Measurements from ENCODE around the gene ZNF79. TPM values are rescaled to one million over a fixed set of nuclear protein-coding genes. Genes with fewer than 3 reads are reported as not detected.

Gene ZNF79
- total and polyA plus RNA-seq, 2 of the 4 experiments (the other 2 are of a cell fraction), result 5.6 to 15.4 TPM

DNA sequence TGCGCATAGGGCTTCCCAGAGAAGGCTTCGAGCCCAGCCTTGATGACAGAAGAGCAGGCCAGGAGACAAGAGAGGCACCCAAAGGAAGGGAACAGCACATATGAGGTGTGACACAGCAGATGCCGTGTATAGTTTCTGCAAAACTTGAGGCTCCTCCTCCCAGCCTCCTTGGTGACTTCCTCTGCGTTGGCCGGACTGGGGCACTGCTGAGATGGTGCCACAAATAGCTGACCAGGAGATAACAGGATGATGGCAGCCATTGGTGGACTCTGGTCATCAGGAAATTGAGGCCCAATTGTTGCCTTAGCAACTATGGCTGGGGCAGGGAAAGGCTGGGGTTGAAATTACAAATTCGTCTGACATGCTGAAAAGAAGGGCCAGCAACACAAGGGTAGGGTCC is 4.8 kb upstream of the ZNF79 start:
- Histone ChIP-seq H3K9me1 (ENCODE audit: insufficient read depth, low read length) (peaks cover 12% of the 10 kb centered on the region; the same call in 1 of the 2 replicates), H2AK5ac (ENCODE audit: low read depth, low read length) (no peak overlapping the region), H2AFZ (replicated peaks; ENCODE audit: low read length, poor library complexity) (no peak overlapping the region), H4K5ac (ENCODE audit: low read depth, low read length) (no peak overlapping the region), H4K20me1 (ENCODE audit: insufficient read depth, low read length) (no peaks in the 10 kb centered on the region), H2BK15ac (ENCODE audit: low read depth, low read length) (no peak overlapping the region), H4K8ac (ENCODE audit: low read depth in 2 of 2, low read length in 2 of 2) (no peak overlapping the region), H2BK20ac (ENCODE audit: low read depth, low read length) (no peak overlapping the region), H3K9me3 (ENCODE audit: control insufficient read depth, insufficient read depth, low read length) (no peaks in the 10 kb centered on the region), H3K56ac (ENCODE audit: extremely low read depth, insufficient read depth, low read length) (no peak overlapping the region), H3K14ac (replicated peaks; ENCODE audit: low read depth, low read length) (no peak overlapping the region), H3K27ac (ENCODE audit: insufficient read depth, low read length) (no peak overlapping the region), H2AK9ac (replicated peaks; ENCODE audit: low read depth, low read length, poor library complexity) (no peak overlapping the region), H3K18ac (ENCODE audit: low read depth, low read length) (no peak overlapping the region), H3K4ac (ENCODE audit: low read depth, low read length) (no peak overlapping the region), H2BK5ac (ENCODE audit: low read depth, low read length, poor library complexity, severe bottlenecking) (no peak overlapping the region), H3K79me1 (ENCODE audit: low read depth in 1 of 2, low read length in 2 of 2) (peaks cover 16 to 25% of the 10 kb centered on the region in 2 experiments), H2BK120ac (ENCODE audit: low read depth, low read length) (no peak overlapping the region), H4K91ac (ENCODE audit: insufficient read depth, low read depth, low read length) (no peak overlapping the region), H3K9ac (ENCODE audit: low read depth, low read length) (no peak overlapping the region), H3K4me2 (ENCODE audit: low read depth, low read length) (no peak overlapping the region), H3K27me3 (ENCODE audit: control insufficient read depth, insufficient read depth, low read length) (no peaks in the 10 kb centered on the region), H3K23ac (ENCODE audit: low read depth, low read length) (no peak overlapping the region), H3K36me3 (ENCODE audit: control insufficient read depth, insufficient read depth, low read length) (0 out of 2 replicates have a peak, but pooled peaks cover 2% of the 10 kb centered on the region), H3K4me3 (ENCODE audit: insufficient read depth, low read depth, low read length) (no peak overlapping the region), H3K4me1 (ENCODE audit: control insufficient read depth, insufficient read depth, low read length) (peaks cover 9% of the 10 kb centered on the region)
- WGBS, 2 experiments (ENCODE audit: extremely low coverage in 2 of 2, insufficient read length in 1 of 2), result 97% methylated on average over 3 of the region's 6 CpGs; no CpG with 5 or more reads in 1 of the 2 experiments
- ATAC-seq (ENCODE audit: low read depth) (no peak), DNase-seq (no peak)
- intact Hi-C loops (cut with micrococcal nuclease), result no loop called here
- in situ Hi-C loops (cut with MboI; ENCODE audit: low sequenced_read_pairs), result no loop called here
- no peak for TF ChIP-seq BHLHE40 (IDR thresholded peaks at IDR 0.05; ENCODE audit: low read depth, low read length)
- no peak for TF ChIP-seq FOS (IDR thresholded peaks at IDR 0.05; ENCODE audit: low read depth, low read length)
- TF ChIP-seq POLR2A (IDR thresholded peaks at IDR 0.05; ENCODE audit: low read depth, low read length), result no peak
- TF ChIP-seq RFX5 (IDR thresholded peaks at IDR 0.05; ENCODE audit: low read depth, low read length), result no peak
- no peak for TF ChIP-seq CHD1 (IDR thresholded peaks at IDR 0.05; ENCODE audit: low read depth, low read length)
- TF ChIP-seq RAD21 (IDR thresholded peaks at IDR 0.05; ENCODE audit: low read length), result no peak
- TF ChIP-seq CEBPB (IDR thresholded peaks at IDR 0.05; ENCODE audit: low read depth, low read length), result no peak
- no peak for TF ChIP-seq CTCF (conservative IDR thresholded peaks at IDR 0.05; ENCODE audit: low read depth, low read length)
- no peak for TF ChIP-seq RCOR1 (IDR thresholded peaks at IDR 0.05; ENCODE audit: insufficient replicate concordance, low read length)
- no peak for TF ChIP-seq MAZ (IDR thresholded peaks at IDR 0.05; ENCODE audit: borderline replicate concordance, low read depth, low read length)
- no peak for TF ChIP-seq NFE2L2 (IDR thresholded peaks at IDR 0.05; ENCODE audit: low read depth, low read length)
- no peak for TF ChIP-seq MXI1 (IDR thresholded peaks at IDR 0.05; ENCODE audit: borderline replicate concordance, low read depth, low read length)
- TF ChIP-seq SMC3 (IDR thresholded peaks at IDR 0.05; ENCODE audit: low read depth, low read length), result no peak
- no peak for TF ChIP-seq USF2 (IDR thresholded peaks at IDR 0.05; ENCODE audit: low read depth, low read length)
- dilution Hi-C loops (cut with HindIII; ENCODE audit: low sequenced_read_pairs, unreplicated experiment), result no loop called here
- POLR2A ChIA-PET (ENCODE audit: unreplicated experiment), result interaction anchor here (0.5 kb wide), 1 partner anchor 14 kb away, joined by 3 read pairs; no protein-coding TSS in a partner anchor
- no TSS peak for BruUV-seq (replicated peaks)
- CTCF ChIA-PET, result interaction anchor here (0.6 to 0.9 kb wide), 3 partner anchors 10 to 27 kb away, joined by 3 read pairs; no protein-coding TSS in a partner anchor

Data from IMR-90 (cell line).